ENCODE results near the gene EID2. TPM values are rescaled to one million over a fixed set of nuclear protein-coding genes. Genes with fewer than 3 reads are reported as not detected.

Gene EID2
- total RNA-seq, 1 donor from 2014 or later, result 20.0 TPM

DNA sequence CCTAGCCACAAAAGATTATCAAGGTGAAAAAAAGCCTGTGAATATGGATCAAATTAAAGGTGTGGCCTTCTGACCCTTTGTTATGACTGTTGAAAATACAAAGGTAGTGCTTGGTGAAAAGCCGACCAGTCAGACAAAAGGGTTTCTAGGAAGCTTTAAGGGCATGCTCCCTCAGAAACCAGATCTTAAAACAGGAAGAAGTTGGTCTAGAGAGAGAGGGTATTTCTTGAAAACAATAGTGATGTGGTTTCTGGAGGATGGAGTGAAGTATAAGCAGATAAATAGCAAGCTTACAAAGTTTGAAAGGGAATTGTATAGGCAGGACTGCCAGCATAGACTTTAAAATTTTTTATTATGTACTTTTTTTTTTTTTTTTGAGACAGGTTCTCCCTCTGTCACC, 5.0 kb upstream of the EID2 start:
- Mint-ChIP-seq H3K4me3 (no peak overlapping the region), H3K27ac (no peak overlapping the region), H3K4me1 (peaks cover 17% of the 10 kb centered on the region), H3K36me3 (no peaks in the 10 kb centered on the region), H3K27me3 (ENCODE audit: insufficient read depth, low read depth) (peaks cover 2% of the 10 kb centered on the region), H3K9me3 (no peaks in the 10 kb centered on the region)
- peaks cover 6% of the 10 kb centered on the region for H3F3A ChIP-seq (ENCODE audit: low read depth)
- H3K27me3 ChIP-seq, result no peaks in the 10 kb centered on the region
- H3K27ac ChIP-seq, result no peak overlapping the region
- no peaks in the 10 kb centered on the region for H3K79me2 ChIP-seq (ENCODE audit: low read depth)
- DNase-seq (ENCODE audit: low spot score), result no peak
- no peak overlapping the region for H3K4me2 ChIP-seq
- H3K36me3 ChIP-seq, result no peaks in the 10 kb centered on the region
- H3K9me3 ChIP-seq (ENCODE audit: low read depth), result no peaks in the 10 kb centered on the region
- H2AFZ ChIP-seq (replicated peaks), result no peak overlapping the region
- H3K4me1 ChIP-seq, result peaks cover 13% of the 10 kb centered on the region
- H4K20me1 ChIP-seq (ENCODE audit: low read depth), result no peaks in the 10 kb centered on the region
- H3K4me3 ChIP-seq, result no peak overlapping the region
- TF ChIP-seq EZH2 (IDR thresholded peaks at IDR 0.05) (no peak), EZH2phosphoT487 (IDR thresholded peaks at IDR 0.05) (no peak)
- TF ChIP-seq, protein P1, sequence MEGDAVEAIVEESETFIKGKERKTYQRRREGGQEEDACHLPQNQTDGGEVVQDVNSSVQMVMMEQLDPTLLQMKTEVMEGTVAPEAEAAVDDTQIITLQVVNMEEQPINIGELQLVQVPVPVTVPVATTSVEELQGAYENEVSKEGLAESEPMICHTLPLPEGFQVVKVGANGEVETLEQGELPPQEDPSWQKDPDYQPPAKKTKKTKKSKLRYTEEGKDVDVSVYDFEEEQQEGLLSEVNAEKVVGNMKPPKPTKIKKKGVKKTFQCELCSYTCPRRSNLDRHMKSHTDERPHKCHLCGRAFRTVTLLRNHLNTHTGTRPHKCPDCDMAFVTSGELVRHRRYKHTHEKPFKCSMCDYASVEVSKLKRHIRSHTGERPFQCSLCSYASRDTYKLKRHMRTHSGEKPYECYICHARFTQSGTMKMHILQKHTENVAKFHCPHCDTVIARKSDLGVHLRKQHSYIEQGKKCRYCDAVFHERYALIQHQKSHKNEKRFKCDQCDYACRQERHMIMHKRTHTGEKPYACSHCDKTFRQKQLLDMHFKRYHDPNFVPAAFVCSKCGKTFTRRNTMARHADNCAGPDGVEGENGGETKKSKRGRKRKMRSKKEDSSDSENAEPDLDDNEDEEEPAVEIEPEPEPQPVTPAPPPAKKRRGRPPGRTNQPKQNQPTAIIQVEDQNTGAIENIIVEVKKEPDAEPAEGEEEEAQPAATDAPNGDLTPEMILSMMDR (IDR thresholded peaks at IDR 0.05), result no peak
- H3K9ac ChIP-seq, result no peak overlapping the region

DNA sequence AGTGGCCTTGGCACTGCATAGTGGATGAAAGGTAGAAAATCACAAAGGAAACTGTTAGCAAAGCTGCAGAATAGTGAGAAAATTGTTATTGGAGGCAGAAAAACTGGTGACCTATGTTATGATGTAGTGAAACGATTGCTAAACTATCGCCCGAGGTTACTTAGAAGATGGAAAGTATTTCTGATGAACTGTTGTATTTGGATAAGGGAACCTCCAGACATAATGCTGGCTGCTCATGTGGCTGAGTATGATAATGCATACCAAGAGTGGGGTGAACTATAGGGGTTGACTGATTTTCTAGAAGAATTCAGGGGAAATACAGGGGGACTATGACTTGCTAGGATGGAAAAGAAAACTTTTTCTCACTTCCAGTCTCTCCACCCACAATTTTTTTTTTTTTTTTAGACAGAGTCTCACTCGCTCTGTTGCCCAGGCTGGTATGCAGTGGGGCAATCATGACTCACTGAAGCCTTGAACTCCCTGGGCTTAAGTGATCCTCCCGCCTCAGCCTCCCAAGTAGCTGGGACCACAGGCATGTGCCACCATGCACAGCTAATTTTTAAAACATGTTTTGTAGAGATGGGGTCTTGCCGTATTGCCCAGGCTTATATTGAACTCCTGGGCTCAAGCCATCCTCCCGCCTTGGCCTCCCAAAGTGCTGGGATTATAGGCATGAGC, 4.4 kb upstream of the EID2 start:
- H3K27ac Mint-ChIP-seq, result no peak overlapping the region
- H3K9me3 Mint-ChIP-seq, result no peaks in the 10 kb centered on the region
- H3K36me3 Mint-ChIP-seq, result no peaks in the 10 kb centered on the region

DNA sequence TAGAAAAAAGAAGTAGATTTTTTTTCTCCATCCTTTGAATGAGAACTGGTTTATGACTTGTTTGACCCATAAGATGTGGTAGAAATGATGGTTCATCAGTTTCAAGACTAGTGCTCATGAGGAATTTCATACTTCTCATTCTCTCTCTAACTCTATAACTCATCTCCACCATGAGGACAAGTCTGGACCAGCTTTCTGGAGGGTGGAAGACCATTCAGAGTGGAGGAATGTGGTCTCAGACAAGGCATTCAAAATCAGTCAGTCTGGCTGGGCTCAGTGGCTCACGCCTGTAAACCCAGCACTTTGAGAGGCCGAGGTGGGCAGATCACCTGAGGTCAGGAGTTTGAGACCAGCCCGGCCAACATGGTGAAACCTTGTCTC, 3.5 kb upstream of the EID2 start:
- Mint-ChIP-seq H3K4me1 (peaks cover 25% of the 10 kb centered on the region), H3K36me3 (no peaks in the 10 kb centered on the region), H3K9me3 (no peaks in the 10 kb centered on the region), H3K4me3 (no peak overlapping the region), H3K27me3 (ENCODE audit: insufficient read depth, low read depth) (peaks cover 3% of the 10 kb centered on the region), H3K27ac (no peak overlapping the region)
- Histone ChIP-seq H3F3A (ENCODE audit: low read depth) (peaks cover 11% of the 10 kb centered on the region), H3K9ac (no peak overlapping the region), H3K79me2 (ENCODE audit: low read depth) (peaks cover 11% of the 10 kb centered on the region), H3K27ac (no peak overlapping the region), H2AFZ (replicated peaks) (no peak overlapping the region), H3K4me1 (peaks cover 18% of the 10 kb centered on the region), H3K36me3 (no peaks in the 10 kb centered on the region), H3K27me3 (no peaks in the 10 kb centered on the region), H3K4me3 (no peak overlapping the region), H3K4me2 (no peak overlapping the region), H3K9me3 (ENCODE audit: low read depth) (no peaks in the 10 kb centered on the region), H4K20me1 (ENCODE audit: low read depth) (peaks cover 6% of the 10 kb centered on the region)
- DNase-seq (ENCODE audit: low spot score), result no peak
- TF ChIP-seq EZH2 (IDR thresholded peaks at IDR 0.05) (no peak), EZH2phosphoT487 (IDR thresholded peaks at IDR 0.05) (no peak)
- TF ChIP-seq, protein P1 (IDR thresholded peaks at IDR 0.05), result no peak

More for the DNA sequence above, 4.4 kb upstream of the EID2 start:
- Histone ChIP-seq H3K4me2 (no peak overlapping the region), H3K27me3 (no peaks in the 10 kb centered on the region), H3K36me3 (no peaks in the 10 kb centered on the region), H2AFZ (replicated peaks) (no peak overlapping the region), H3K4me3 (no peak overlapping the region), H3K79me2 (ENCODE audit: low read depth) (peaks cover 2% of the 10 kb centered on the region), H3K27ac (no peak overlapping the region), H3K4me1 (peaks cover 13% of the 10 kb centered on the region), H3K9ac (no peak overlapping the region), H3F3A (ENCODE audit: low read depth) (peaks cover 8% of the 10 kb centered on the region), H3K9me3 (ENCODE audit: low read depth) (no peaks in the 10 kb centered on the region), H4K20me1 (ENCODE audit: low read depth) (no peaks in the 10 kb centered on the region)
- peaks cover 17% of the 10 kb centered on the region for H3K4me1 Mint-ChIP-seq
- no peak for DNase-seq (ENCODE audit: low spot score)
- TF ChIP-seq EZH2 (IDR thresholded peaks at IDR 0.05) (no peak), EZH2phosphoT487 (IDR thresholded peaks at IDR 0.05) (no peak)
- TF ChIP-seq, protein P1 (IDR thresholded peaks at IDR 0.05), result no peak
- H3K27me3 Mint-ChIP-seq (ENCODE audit: insufficient read depth, low read depth), result peaks cover 3% of the 10 kb centered on the region
- H3K4me3 Mint-ChIP-seq, result no peak overlapping the region
